Pancreas (tissue), 10 donors: ENCODE measurements around the gene FMNL1. TPM values are rescaled to one million over a fixed set of nuclear protein-coding genes. Genes with fewer than 3 reads are reported as not detected.
A peak's percentile ranks its signal among the peaks of the same experiment; 100 is the strongest.

Experiments used
- ATAC-seq, 4 donors: fragments of 200-7000 bp; cut with Tn5 transposase; one replicate each; pipeline versions ENCODE4 v1.8.0 to v1.9.1; 2020; ENCODE audit warnings: mild to moderate bottlenecking in 4 of 4, moderate library complexity in 4 of 4
- DNase-seq, 6 donors: peaks; one replicate each; pipeline ENCODE4 v3.0.0-alpha.2; 2020
- FAIRE-seq: peaks from 2 replicates; lab custom pipeline; 2012; peaks lifted over from hg19 to GRCh38; lab: Jason Lieb, UNC
- H3K27ac ChIP-seq, 4 donors: fragments of 200-600 bp; sonication (generic); 1 replicate in 3 of 4; 2 replicates in 1 of 4; pipeline versions ENCODE4 v1.5.0 to v1.8.0; 2020
- H3K27me3 ChIP-seq, 4 donors: fragments of 200-600 bp; one replicate each; pipeline ENCODE4 v1.8.0; 2021
- H3K36me3 ChIP-seq, 3 donors: fragments of 200-600 bp; sonication (generic) in 1 of 3; one replicate each; pipeline versions ENCODE4 v1.5.0 to v1.8.0; 2020 to 2021
- H3K4me1 ChIP-seq, 3 donors: fragments of 200-600 bp; one replicate each; pipeline ENCODE4 v1.8.0; 2021
- H3K4me3 ChIP-seq, 4 donors: fragments of 200-600 bp; sonication (generic) in 2 of 4; one replicate each; pipeline versions ENCODE4 v1.5.0 to v1.8.0; 2020 to 2021
- H3K9me3 ChIP-seq, 4 donors: fragments of 200-600 bp; one replicate each; pipeline ENCODE4 v1.8.0; 2021
- CTCF ChIP-seq, 4 donors: fragments of 200-600 bp; sonication (generic) in 3 of 4; IDR thresholded peaks; one replicate each; pipeline versions ENCODE4 v1.5.0 to v1.8.0; 2021; ENCODE audit warnings: antibody characterized with exemption in 4 of 4
- WGBS, 2 donors: extraction: QIAGEN DNeasy Blood & Tissue Kit; methylation state at CpG; one replicate each; pipeline ENCODE4 v1.1.7; 2013; 5-methylcytosine and 5-hydroxymethylcytosine counted together
- intact Hi-C, 3 donors: fragments of 100-400 bp; cut with DNase I; formaldehyde crosslinking; loops; one replicate each; pipeline versions ENCODE4 v1.11.1 to v1.14.2; 2022
- polyA plus RNA-seq, 2 donors: library from polyadenylated mRNA; stranded (reverse); fragments of 200-250 nt; gene quantifications; one replicate each; pipeline ENCODE4 v1.2.3, GENCODE V29; 2013
- total RNA-seq, 6 donors: library from RNA; stranded (reverse); fragmentation: NEBNext Ultra II Directional in 4 of 6; extraction: Animal tissue kit (Norgen Biotek cat#: 25700) in 4 of 6; gene quantifications; one replicate each; pipeline versions ENCODE4 v1.2.1 to v1.2.4, GENCODE V29; 2021 to 2023
- donor health status: healthy with polysubstance abuse.
- donor health status: DM: no; HTN: no; CAD: no; lungs with moderate emphysema.
- donor health status: DM: no; HTN: no; CAD: no.
- donor health status: control.
- donor health status: control.
- donor health status: Bipolar disorder and iron deficiency.
- donor health status: DM: yes; HTN: yes; CAD: no.
- donor health status: DM: no; HTN: no; CAD: no.
- donor health status: DM: no; HTN: no; CAD: no.
- donor health status: DM: yes; HTN: yes; CAD: no.

FMNL1 gene
- total and polyA plus RNA-seq, 8 donors, result 1.9 to 22.1 (median 5.4) TPM

GRCh38 chr17:45244725-45245656, 23.3 kb downstream of the FMNL1 start:
- ATAC-seq (no peak), DNase-seq (peak in 1 of 6 donors; percentile 70), FAIRE-seq (no peak)
- no peaks in the 10 kb centered on the region for H3K27me3 ChIP-seq
- intact Hi-C loops, result no loop called here
- 82 to 83% methylated on average over 21 of the region's 21 CpGs for WGBS, 2 donors
- H3K27ac ChIP-seq, result no peak overlapping the region
- no peaks in the 10 kb centered on the region for H3K36me3 ChIP-seq
- H3K4me1 ChIP-seq, result peaks cover 4 to 16% (median 9%) of the 10 kb centered on the region in 3 donors
- no peak overlapping the region for H3K4me3 ChIP-seq
- no peaks in the 10 kb centered on the region for H3K9me3 ChIP-seq
- TF ChIP-seq CTCF (IDR thresholded peaks at IDR 0.05), result no peak

DNA sequence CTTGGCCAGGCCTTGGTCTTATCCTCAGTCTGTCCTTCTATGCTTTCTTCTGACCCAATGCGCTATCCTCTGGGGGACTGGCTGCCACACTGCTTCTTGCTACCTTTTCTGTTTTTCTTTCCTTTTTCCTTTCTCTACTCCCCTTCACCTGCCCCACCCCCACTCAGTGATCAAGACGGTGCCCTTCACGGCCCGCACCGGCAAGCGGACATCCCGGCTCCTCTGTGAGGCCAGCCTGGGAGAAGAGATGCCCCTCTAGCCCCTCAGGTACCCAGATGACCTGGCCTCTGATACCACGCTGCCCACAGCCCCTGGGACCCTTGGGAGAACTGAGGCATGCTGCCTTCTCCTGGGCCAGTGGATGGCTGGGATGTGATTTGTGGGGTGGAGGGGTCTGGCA, 24.7 kb downstream of the FMNL1 start:
- H3K9me3 ChIP-seq, result no peaks in the 10 kb centered on the region
- no peak overlapping the region for H3K27ac ChIP-seq
- no peak for ATAC-seq
- peaks cover 3 to 12% (median 4%) of the 10 kb centered on the region in 3 donors for H3K4me1 ChIP-seq
- peak in 1 of 6 donors; percentile 52 for DNase-seq
- intact Hi-C loops, result no loop called here
- H3K27me3 ChIP-seq, result no peaks in the 10 kb centered on the region
- WGBS, 2 donors, result 68 to 72% methylated on average over 8 of the region's 8 CpGs
- no peaks in the 10 kb centered on the region for H3K36me3 ChIP-seq
- H3K4me3 ChIP-seq, result no peak overlapping the region
- no peak for FAIRE-seq
- TF ChIP-seq CTCF (IDR thresholded peaks at IDR 0.05), result no peak

GRCh38 chr17:45246861-45247428, 25.3 kb downstream of the FMNL1 start:
- H3K4me1 ChIP-seq, result peaks cover 0 to 10% (median 4%) of the 10 kb centered on the region in 3 donors
- no peaks in the 10 kb centered on the region for H3K27me3 ChIP-seq
- 10 to 11% methylated on average over 33 of the region's 33 CpGs for WGBS, 2 donors
- no peaks in the 10 kb centered on the region for H3K9me3 ChIP-seq
- DNase-seq, result peak in 1 of 6 donors; percentile 79
- intact Hi-C loops, result no loop called here
- TF ChIP-seq CTCF (IDR thresholded peaks at IDR 0.05), result peak in 1 of 4 donors; percentile 25
- peak overlapping the region; percentile 59 to 94 (median 82) for H3K4me3 ChIP-seq
- peak in 3 of 4 donors; percentile 8 to 13 (median 12) for ATAC-seq
- peak overlapping the region; percentile 59 to 79 (median 69) for H3K27ac ChIP-seq
- FAIRE-seq, result no peak
- no peaks in the 10 kb centered on the region for H3K36me3 ChIP-seq

- Histone ChIP-seq H3K9me3 (no peaks in the 10 kb centered on the region), H3K4me3 (peak overlapping the region; percentile 59 to 94 (median 82)), H3K27me3 (no peaks in the 10 kb centered on the region), H3K27ac (peak overlapping the region; percentile 59 to 79 (median 69)), H3K36me3 (no peaks in the 10 kb centered on the region), H3K4me1 (peaks cover 0 to 10% (median 4%) of the 10 kb centered on the region in 3 donors)
- DNase-seq (peak; percentile 95 to 98 (median 96)), ATAC-seq (peak; percentile 94 to 97 (median 94)), FAIRE-seq (no peak)
- no peak for TF ChIP-seq CTCF (IDR thresholded peaks at IDR 0.05)
- WGBS, 2 donors, result 0 to 1% methylated on average over 46 to 61 of the region's 61 CpGs
- intact Hi-C loops, result no loop called here
Measured at GRCh38 chr17:45247429-45248131, 25.9 kb downstream of the FMNL1 start.
